T-helper 1 cell treated with Interleukin-12 subunit alpha and Interleukin-12 subunit beta and Interleukin-4 antibody, amounts not matched to agents 30 μg/mL and 1 μg/mL, for 36 hours (primary cell): Measurements from ENCODE around the gene FAM156B.
A peak's percentile ranks its signal among the peaks of the same experiment; 100 is the strongest.
"Not testable (repeated sequence)": the region's sequence is repeated elsewhere in the genome, so short reads cannot be mapped to it uniquely, and the experiment has no call there.

ENCODE experiments used
- H3K27ac Mint-ChIP-seq: one replicate; pipeline ENCODE4 v1.8.0; 2021; ENCODE audit warnings: mild to moderate bottlenecking, mixed read lengths
- H3K27me3 Mint-ChIP-seq: one replicate; pipeline ENCODE4 v1.8.0; 2021; ENCODE audit warnings: low read depth, mixed read lengths
- H3K36me3 Mint-ChIP-seq: one replicate; pipeline ENCODE4 v1.8.0; 2021; ENCODE audit warnings: low read depth, mixed read lengths
- H3K4me1 Mint-ChIP-seq: one replicate; pipeline ENCODE4 v1.8.0; 2021; ENCODE audit warnings: low read depth, mixed read lengths
- H3K4me3 Mint-ChIP-seq: one replicate; pipeline ENCODE4 v1.8.0; 2021; ENCODE audit warnings: mild to moderate bottlenecking, moderate library complexity, mixed read lengths
- H3K9me3 Mint-ChIP-seq: one replicate; pipeline ENCODE4 v1.8.0; 2021; ENCODE audit warnings: mixed read lengths

The FAM156B gene

DNA sequence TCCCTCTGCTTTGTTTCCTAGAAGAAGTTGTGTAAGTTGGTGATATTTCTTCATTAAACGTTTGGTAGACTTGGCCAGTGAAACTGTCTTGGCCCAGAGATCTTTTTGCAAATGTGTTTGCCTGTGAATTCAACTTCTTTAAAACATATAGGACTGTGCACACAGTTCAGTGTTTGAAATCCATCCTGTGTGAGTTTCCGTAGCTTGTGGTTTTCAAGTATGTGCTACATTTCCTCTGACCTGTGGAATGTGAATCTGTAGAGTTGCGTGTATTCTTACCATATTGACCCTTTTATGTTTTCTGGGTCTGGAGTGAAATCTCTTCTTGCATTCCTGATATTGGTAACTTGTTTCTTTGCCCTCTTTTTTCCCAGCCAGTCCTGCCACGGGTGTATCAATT, 8.9 kb downstream of the FAM156B start:
- not testable (repeated sequence) for H3K27ac Mint-ChIP-seq, H3K9me3 Mint-ChIP-seq, H3K4me1 Mint-ChIP-seq, H3K27me3 Mint-ChIP-seq, H3K4me3 Mint-ChIP-seq, H3K36me3 Mint-ChIP-seq

DNA sequence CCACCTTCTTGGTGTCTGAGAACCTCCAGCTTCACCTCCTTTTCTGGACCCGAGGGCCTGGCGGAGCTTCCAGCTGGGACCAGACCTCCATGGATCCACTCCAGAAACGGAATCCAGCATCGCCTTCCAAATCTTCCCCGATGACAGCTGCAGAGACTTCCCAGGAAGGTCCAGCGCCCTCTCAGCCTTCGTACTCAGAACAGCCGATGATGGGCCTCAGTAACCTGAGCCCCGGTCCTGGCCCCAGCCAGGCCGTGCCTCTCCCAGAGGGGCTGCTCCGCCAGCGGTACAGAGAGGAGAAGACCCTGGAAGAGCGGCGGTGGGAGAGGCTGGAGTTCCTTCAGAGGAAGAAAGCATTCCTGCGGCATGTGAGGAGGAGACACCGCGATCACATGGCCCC, 10.0 kb downstream of the FAM156B start:
- not testable (repeated sequence) for H3K4me1 Mint-ChIP-seq, H3K9me3 Mint-ChIP-seq, H3K27ac Mint-ChIP-seq, H3K4me3 Mint-ChIP-seq, H3K36me3 Mint-ChIP-seq, H3K27me3 Mint-ChIP-seq

DNA sequence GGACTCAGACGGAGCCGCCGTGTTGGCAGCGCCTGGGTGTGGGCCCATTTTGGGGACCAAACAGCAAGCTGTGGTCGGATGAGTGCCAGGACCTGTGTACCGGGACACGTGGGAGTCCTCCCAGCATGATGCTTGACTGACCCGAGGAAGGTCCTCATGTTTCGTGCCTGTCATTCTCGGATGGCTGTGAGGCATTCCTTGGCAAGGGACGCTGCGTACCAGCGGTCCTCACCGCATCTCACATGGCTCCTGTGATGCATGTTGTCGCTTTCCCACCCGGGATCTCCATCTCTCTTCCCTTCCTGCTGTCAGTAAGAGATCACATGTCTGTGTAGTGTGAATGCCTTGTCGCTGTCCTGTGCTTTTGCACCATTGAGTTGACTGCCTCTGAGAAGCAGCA, 10.8 kb downstream of the FAM156B start:
- H3K27ac Mint-ChIP-seq, H3K36me3 Mint-ChIP-seq, H3K9me3 Mint-ChIP-seq, H3K4me1 Mint-ChIP-seq, H3K4me3 Mint-ChIP-seq, H3K27me3 Mint-ChIP-seq: not testable (repeated sequence)

DNA sequence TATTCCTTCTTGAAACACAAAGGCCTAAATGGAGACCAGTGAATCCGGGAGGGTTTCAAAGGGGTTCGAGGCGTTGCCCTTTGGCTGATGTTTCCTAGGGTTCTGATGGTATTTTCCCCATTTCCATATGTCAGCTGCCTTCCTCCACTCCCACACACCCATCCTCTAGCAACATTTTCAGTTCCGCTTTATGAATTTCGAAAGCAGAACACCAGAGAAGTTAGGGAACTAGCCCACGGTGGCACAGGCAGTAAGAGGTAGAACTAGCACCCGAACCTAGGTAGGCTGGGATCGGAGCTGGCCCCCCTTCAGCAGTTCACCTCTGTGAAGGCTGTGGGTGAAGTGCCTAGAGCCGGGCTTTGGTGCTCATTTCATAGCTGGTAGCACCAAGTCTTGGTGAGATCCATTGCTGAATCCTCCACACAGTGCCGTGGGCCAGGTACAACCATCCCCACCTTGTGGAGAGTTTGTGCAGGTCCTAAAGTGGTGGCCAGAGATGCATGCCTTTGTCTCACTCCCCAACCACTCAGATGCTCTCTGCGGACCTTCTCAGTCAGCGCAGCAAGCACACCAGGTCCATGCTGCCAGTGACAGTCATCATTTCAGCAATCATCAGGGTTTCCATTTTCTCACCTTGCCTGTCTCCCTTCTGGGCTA, 12.3 kb downstream of the FAM156B start:
- not testable (repeated sequence) for H3K4me3 Mint-ChIP-seq, H3K27ac Mint-ChIP-seq, H3K36me3 Mint-ChIP-seq, H3K4me1 Mint-ChIP-seq, H3K27me3 Mint-ChIP-seq, H3K9me3 Mint-ChIP-seq

DNA sequence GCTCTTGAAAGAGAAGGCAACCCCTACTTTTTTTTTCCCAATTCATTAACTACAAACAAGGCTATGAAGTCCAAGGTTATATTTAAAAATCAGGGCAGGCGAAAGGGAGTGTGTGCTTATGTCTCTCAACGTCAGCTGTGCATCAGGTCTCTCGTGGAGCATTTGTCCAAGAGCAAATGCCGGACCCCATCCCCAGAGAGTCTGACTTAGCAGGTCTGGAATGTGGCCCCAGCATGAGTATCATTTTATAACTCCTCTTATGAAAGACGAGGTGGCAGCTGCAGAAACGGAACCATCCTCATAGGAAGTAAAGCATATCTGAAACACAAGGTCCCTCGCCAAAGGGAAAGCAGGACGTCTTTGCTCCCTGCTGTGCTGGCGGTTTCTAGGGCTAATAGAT, 16.6 kb downstream of the FAM156B start:
- H3K9me3 Mint-ChIP-seq, H3K36me3 Mint-ChIP-seq, H3K4me3 Mint-ChIP-seq, H3K27ac Mint-ChIP-seq, H3K27me3 Mint-ChIP-seq, H3K4me1 Mint-ChIP-seq: not testable (repeated sequence)

DNA sequence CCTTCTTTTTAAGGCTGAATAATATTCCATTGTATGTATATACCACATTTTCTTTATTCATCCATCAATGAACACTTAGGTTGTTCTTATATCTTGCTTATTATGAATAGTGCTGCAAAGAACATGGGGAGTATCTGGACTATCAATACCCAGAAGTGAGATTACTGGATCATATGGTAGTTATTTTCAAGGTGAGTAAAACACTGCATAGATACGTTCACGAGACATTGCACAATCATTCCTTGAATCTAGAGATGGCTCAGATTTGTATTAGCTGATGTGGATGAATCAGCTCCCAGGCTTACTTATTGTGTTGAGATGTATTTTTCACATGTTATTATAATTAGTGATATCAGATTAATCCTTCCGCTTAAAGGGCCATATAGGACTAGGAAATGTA, 17.6 kb downstream of the FAM156B start:
- not testable (repeated sequence) for H3K36me3 Mint-ChIP-seq, H3K27ac Mint-ChIP-seq, H3K4me1 Mint-ChIP-seq, H3K9me3 Mint-ChIP-seq, H3K4me3 Mint-ChIP-seq, H3K27me3 Mint-ChIP-seq

DNA sequence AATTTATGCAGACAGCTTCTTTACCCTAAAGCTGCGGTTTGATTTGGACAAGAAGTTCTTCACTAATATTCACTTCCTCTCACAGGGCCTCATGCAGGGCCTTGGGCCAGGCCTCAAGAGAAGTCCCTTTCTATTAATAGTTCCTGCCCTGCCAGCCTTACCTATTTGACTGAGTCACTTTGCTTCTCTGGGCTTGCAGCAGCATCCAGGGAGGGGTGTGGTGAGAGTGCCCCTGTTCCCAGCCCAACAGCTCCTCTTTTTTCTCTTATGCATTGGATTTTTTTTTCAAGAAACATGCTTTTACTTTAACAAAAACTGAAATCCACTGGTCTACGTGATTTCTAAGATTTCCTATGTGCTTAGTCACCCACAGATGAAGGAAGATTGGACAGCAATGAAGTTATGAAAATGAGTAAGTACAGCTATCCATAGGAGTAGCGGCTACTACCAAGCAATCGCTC, 26.7 kb downstream of the FAM156B start:
- H3K27me3 Mint-ChIP-seq, result peaks cover 14% of the 10 kb centered on the region
- H3K36me3 Mint-ChIP-seq, result no peaks in the 10 kb centered on the region
- peaks cover 11% of the 10 kb centered on the region for H3K4me1 Mint-ChIP-seq
- no peak overlapping the region for H3K4me3 Mint-ChIP-seq
- no peaks in the 10 kb centered on the region for H3K9me3 Mint-ChIP-seq
- H3K27ac Mint-ChIP-seq, result no peak overlapping the region

DNA sequence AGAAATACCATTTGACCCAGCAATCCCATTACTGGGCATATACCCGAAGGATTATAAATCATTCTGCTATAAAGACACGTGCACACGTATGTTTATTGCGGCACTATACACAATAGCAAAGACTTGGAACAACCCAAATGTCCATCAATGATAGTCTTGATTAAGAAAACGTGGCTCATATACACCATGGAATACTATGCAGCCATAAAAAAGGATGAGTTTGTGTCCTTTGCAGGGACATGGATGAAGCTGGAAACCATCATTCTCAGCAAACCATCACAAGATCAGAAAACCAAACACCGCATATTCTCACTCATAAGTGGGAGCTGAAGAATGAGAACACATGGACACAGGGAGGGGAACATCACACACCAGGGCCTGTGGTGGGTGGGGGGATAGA, 33.1 kb downstream of the FAM156B start:
- not testable (repeated sequence) for H3K4me3 Mint-ChIP-seq, H3K4me1 Mint-ChIP-seq, H3K9me3 Mint-ChIP-seq, H3K36me3 Mint-ChIP-seq, H3K27ac Mint-ChIP-seq
- peaks cover 15% of the 10 kb centered on the region for H3K27me3 Mint-ChIP-seq

DNA sequence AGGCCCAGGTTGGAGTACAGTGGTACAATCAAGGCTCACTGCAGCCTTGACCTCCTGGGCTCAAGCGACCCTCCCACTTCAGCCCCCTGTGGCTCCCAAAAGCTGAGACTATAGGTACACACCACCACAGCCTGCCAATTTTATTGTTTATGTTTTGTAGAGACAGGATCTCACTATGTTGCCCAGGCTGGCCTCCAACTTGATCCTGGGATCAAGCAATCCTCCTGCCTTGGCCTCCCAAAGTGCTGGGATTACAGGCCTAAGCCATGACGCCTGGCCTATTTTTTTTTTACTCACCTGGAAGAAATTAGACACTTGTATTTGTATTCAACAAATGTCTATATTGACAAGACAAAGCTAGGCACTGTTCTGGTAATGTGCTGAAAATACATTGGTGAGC, 36.1 kb downstream of the FAM156B start:
- Mint-ChIP-seq H3K36me3 (no peaks in the 10 kb centered on the region), H3K27ac (no peak overlapping the region), H3K4me1 (peaks cover 4% of the 10 kb centered on the region), H3K9me3 (no peaks in the 10 kb centered on the region), H3K4me3 (no peak overlapping the region), H3K27me3 (peaks cover 5% of the 10 kb centered on the region)

DNA sequence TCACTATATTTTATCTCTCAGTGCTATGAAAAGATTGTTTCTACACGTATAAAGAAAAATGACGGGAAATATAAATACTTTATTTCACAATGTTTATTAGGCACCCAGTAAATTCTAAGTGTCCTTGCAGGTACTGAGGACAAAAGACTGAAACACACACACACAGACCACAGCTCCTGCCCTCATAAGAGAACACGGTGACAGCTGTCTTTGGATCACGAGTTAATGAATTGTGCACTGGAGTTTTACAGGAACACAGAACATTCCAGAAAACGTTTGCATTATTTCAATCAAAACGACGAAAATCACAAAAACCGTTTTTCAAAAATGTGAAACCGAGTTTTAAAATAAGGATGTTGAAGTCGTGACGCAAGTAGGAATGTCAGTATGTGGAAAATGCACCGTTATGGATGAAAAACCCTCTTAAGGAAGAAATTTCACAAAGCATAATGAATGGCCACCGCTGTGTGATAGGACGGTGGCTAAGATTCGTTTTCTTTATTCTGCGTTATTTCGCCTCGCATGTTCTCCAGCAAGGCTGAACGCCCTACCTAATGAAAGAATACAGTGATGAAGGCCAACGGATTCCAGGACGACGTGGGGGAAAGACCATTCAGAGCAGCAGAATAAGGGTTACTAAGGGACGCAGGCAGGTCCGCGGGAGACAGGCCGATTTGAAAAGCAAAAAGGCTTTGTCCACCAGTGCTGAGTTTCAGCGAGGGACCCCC, 37.0 kb downstream of the FAM156B start:
- Mint-ChIP-seq H3K36me3 (no peaks in the 10 kb centered on the region), H3K4me3 (peak overlapping the region; percentile 94), H3K9me3 (no peaks in the 10 kb centered on the region), H3K27me3 (peaks cover 5% of the 10 kb centered on the region), H3K27ac (peak overlapping the region; percentile 99), H3K4me1 (peaks cover 4% of the 10 kb centered on the region)

DNA sequence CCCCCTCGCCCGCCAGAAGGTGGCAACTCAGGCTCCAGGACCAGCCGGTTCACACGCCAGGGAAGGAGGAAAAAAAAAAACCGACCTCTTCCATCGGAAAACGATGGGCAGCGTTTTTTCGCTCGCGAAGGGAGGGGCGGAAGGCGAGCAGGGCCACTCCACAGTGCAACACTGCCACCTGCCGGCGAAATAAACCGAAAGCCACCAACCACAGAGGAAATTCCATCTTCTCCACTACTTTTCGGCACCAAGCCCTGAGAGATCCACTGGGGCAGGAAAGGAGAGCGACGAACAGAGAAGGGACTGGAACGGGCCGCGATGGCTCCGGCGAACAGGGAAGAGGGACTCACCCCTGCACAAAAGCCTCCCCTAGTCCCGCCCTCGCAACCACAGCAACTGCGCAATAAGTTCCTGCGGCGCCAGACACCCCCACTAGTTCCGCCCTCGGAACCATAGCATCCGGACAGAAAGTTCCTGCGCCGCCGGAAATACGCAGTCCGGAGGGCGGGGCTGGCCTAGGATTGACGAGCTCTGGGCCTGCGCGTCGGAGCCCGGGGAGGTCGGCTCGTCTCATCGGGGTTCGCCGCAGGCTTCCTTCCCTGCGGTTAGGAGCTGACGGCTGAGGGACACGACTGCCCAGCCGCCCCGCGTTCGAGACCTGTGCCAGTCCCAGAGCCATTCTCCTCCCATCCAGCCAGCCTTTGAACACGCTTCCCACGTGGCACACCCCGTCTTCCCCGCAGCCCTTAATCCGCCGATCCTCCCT, 37.8 kb downstream of the FAM156B start:
- peaks cover 5% of the 10 kb centered on the region for H3K27me3 Mint-ChIP-seq
- H3K4me1 Mint-ChIP-seq, result peaks cover 4% of the 10 kb centered on the region
- no peaks in the 10 kb centered on the region for H3K36me3 Mint-ChIP-seq
- H3K27ac Mint-ChIP-seq, result peak overlapping the region; percentile 99
- H3K4me3 Mint-ChIP-seq, result peak overlapping the region; percentile 94
- no peaks in the 10 kb centered on the region for H3K9me3 Mint-ChIP-seq

DNA sequence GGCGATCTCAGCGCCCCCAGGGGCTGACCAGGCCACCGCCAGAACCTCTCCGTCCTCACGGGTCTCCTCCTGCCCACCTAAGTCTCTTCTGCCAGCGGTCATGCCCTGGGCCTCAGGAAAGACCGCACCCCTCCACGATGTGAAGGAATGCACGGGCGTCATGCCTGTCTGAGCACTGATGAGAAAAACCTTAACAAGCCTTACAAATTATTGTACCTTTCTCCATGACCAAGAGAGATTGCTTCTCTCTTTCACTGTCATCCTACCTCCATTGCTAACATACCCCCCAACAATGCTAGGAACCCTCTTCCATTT, 38.3 kb downstream of the FAM156B start:
- not testable (repeated sequence) for H3K27me3 Mint-ChIP-seq, H3K36me3 Mint-ChIP-seq, H3K4me1 Mint-ChIP-seq, H3K9me3 Mint-ChIP-seq
- Mint-ChIP-seq H3K27ac (peak overlapping the region; percentile 99), H3K4me3 (peak overlapping the region; percentile 94)

DNA sequence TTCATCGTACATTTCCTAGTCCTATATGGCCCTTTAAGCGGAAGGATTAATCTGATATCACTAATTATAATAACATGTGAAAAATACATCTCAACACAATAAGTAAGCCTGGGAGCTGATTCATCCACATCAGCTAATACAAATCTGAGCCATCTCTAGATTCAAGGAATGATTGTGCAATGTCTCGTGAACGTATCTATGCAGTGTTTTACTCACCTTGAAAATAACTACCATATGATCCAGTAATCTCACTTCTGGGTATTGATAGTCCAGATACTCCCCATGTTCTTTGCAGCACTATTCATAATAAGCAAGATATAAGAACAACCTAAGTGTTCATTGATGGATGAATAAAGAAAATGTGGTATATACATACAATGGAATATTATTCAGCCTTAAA, 43.6 kb downstream of the FAM156B start:
- not testable (repeated sequence) for H3K27ac Mint-ChIP-seq, H3K27me3 Mint-ChIP-seq, H3K9me3 Mint-ChIP-seq, H3K4me3 Mint-ChIP-seq, H3K4me1 Mint-ChIP-seq, H3K36me3 Mint-ChIP-seq

DNA sequence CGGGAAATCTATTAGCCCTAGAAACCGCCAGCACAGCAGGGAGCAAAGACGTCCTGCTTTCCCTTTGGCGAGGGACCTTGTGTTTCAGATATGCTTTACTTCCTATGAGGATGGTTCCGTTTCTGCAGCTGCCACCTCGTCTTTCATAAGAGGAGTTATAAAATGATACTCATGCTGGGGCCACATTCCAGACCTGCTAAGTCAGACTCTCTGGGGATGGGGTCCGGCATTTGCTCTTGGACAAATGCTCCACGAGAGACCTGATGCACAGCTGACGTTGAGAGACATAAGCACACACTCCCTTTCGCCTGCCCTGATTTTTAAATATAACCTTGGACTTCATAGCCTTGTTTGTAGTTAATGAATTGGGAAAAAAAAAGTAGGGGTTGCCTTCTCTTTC, 44.6 kb downstream of the FAM156B start:
- H3K4me3 Mint-ChIP-seq, H3K9me3 Mint-ChIP-seq, H3K4me1 Mint-ChIP-seq, H3K27ac Mint-ChIP-seq, H3K27me3 Mint-ChIP-seq, H3K36me3 Mint-ChIP-seq: not testable (repeated sequence)

DNA sequence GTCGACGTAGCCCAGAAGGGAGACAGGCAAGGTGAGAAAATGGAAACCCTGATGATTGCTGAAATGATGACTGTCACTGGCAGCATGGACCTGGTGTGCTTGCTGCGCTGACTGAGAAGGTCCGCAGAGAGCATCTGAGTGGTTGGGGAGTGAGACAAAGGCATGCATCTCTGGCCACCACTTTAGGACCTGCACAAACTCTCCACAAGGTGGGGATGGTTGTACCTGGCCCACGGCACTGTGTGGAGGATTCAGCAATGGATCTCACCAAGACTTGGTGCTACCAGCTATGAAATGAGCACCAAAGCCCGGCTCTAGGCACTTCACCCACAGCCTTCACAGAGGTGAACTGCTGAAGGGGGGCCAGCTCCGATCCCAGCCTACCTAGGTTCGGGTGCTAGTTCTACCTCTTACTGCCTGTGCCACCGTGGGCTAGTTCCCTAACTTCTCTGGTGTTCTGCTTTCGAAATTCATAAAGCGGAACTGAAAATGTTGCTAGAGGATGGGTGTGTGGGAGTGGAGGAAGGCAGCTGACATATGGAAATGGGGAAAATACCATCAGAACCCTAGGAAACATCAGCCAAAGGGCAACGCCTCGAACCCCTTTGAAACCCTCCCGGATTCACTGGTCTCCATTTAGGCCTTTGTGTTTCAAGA, 48.8 kb downstream of the FAM156B start:
- not testable (repeated sequence) for H3K4me1 Mint-ChIP-seq, H3K27ac Mint-ChIP-seq, H3K9me3 Mint-ChIP-seq, H3K36me3 Mint-ChIP-seq, H3K4me3 Mint-ChIP-seq, H3K27me3 Mint-ChIP-seq
